HepG2 (cell line): ENCODE measurements around the gene PEBP1. TPM values are rescaled to one million over a fixed set of nuclear protein-coding genes. Genes with fewer than 3 reads are reported as not detected.

Experiments used
- ATAC-seq: fragments of 200-7000 bp; cut with Tn5 transposase; 3 replicates; pipeline ENCODE4 v1.9.1; 2020; ENCODE audit warnings: mild to moderate bottlenecking, moderate library complexity
- BruUV-seq: library from RNA; stranded (reverse); fragments of 400-500 nt; replicated peaks from 2 replicates; lab custom pipeline; 2021; lab: Mats Ljungman, UMichigan
- CTCF ChIA-PET: fragments of 300-600 bp; formaldehyde crosslinking; extraction: SDS; loops from one replicate; lab custom pipeline; 2021; ENCODE audit warnings: low total read pairs, inconsistent platforms, low intra/inter-chr PET ratio; lab: Yijun Ruan, JAX
- POLR2A ChIA-PET: fragments of 350-600 bp; sonication (Branson Sonifier 250); formaldehyde crosslinking; loops from one replicate; lab custom pipeline; 2020; ENCODE audit warnings: antibody characterized with exemption, inconsistent platforms; lab: Yijun Ruan, JAX
- DNase-seq: peaks from one replicate; pipeline ENCODE4 v3.0.0-alpha.2; 2015; ENCODE audit warnings: low spot score
- FAIRE-seq: peaks from 3 replicates; lab custom pipeline; 2011; peaks lifted over from hg19 to GRCh38; lab: Jason Lieb, UNC
- H2AFZ ChIP-seq: one replicate; pipeline ENCODE4 v1.6.1; 2011; ENCODE audit warnings: low read length, inconsistent platforms
- H3K27ac ChIP-seq: fragments of 300-600 bp; 3 replicates; pipeline ENCODE4 v1.8.0; 2011; ENCODE audit warnings: mixed run types, mild to moderate bottlenecking, mixed read lengths, low read length, inconsistent platforms; ENCODE audit not compliant: insufficient read depth; ENCODE audit errors: extremely low read length
- H3K27me3 ChIP-seq, 2 experiments: fragments of 200-600 bp in 1 of 2; 2 replicates in 1 of 2; 3 replicates in 1 of 2; pipeline versions ENCODE4 v1.6.0 to v1.8.0; 2011; ENCODE audit warnings: low read length in 2 of 2, mild to moderate bottlenecking in 2 of 2, moderate library complexity in 2 of 2, inconsistent platforms in 1 of 2; ENCODE audit not compliant: insufficient read depth in 2 of 2, control insufficient read depth in 1 of 2
- H3K36me3 ChIP-seq, 2 experiments: fragments of 200-600 bp in 1 of 2; replicated peaks in 1 of 2; 2 replicates in 1 of 2; 3 replicates in 1 of 2; pipeline versions ENCODE4 v1.5.1 to v1.8.0; 2011; ENCODE audit warnings: low read length in 2 of 2, inconsistent platforms in 1 of 2; ENCODE audit not compliant: insufficient read depth in 2 of 2, control insufficient read depth in 1 of 2
- H3K4me1 ChIP-seq: 2 replicates; pipeline ENCODE4 v1.5.1; 2012; ENCODE audit warnings: low read length, inconsistent platforms; ENCODE audit not compliant: insufficient read depth
- H3K4me2 ChIP-seq: 2 replicates; pipeline ENCODE4 v1.6.0; 2011; ENCODE audit warnings: low read depth, low read length, inconsistent platforms
- H3K4me3 ChIP-seq, 3 experiments: fragments of 200-600 bp in 1 of 3; sonication (generic), shearing (Covaris generic) in 1 of 3; replicated peaks in 1 of 3; 2 replicates each; pipeline ENCODE4 v1.5.1; 2011 to 2016; ENCODE audit warnings: low read length in 3 of 3, inconsistent platforms in 2 of 3, low read depth in 2 of 3, mild to moderate bottlenecking in 2 of 3, control low read depth in 1 of 3, mixed read lengths in 1 of 3; ENCODE audit not compliant: insufficient read depth in 1 of 3
- H3K79me2 ChIP-seq: one replicate; pipeline ENCODE4 v1.6.1; 2011; ENCODE audit warnings: low read length, inconsistent platforms; ENCODE audit not compliant: insufficient read depth
- H3K9ac ChIP-seq: 2 replicates; pipeline ENCODE4 v1.6.0; 2011; ENCODE audit warnings: mild to moderate bottlenecking, low read depth, low read length, inconsistent platforms; ENCODE audit not compliant: insufficient read depth
- H3K9me3 ChIP-seq: 2 replicates; pipeline ENCODE4 v1.5.1; 2012; ENCODE audit warnings: mild to moderate bottlenecking, low read length
- H4K20me1 ChIP-seq: 2 replicates; pipeline ENCODE4 v1.6.0; 2011; ENCODE audit warnings: inconsistent platforms, mild to moderate bottlenecking, low read length, moderate library complexity; ENCODE audit not compliant: insufficient read depth
- NFAT5 ChIP-seq: sonication (generic); formaldehyde crosslinking; IDR thresholded peaks from 2 replicates; pipeline ENCODE4 v1.4.0; 2020; ENCODE audit warnings: missing genetic modification reagents
- PAF1 ChIP-seq: IDR thresholded peaks from 2 replicates; pipeline ENCODE4 v1.6.1; 2016; ENCODE audit warnings: missing genetic modification reagents, missing compliant biosample characterization
- PLSCR1 ChIP-seq: sonication (generic); formaldehyde crosslinking; IDR thresholded peaks from 2 replicates; pipeline ENCODE4 v1.5.0; 2020; ENCODE audit warnings: missing genetic modification reagents, mild to moderate bottlenecking, borderline replicate concordance
- SMYD3 ChIP-seq: sonication (generic); formaldehyde crosslinking; IDR thresholded peaks from 2 replicates; pipeline ENCODE4 v1.8.1; 2023; ENCODE audit warnings: mild to moderate bottlenecking, missing genetic modification reagents
- ZBTB2 ChIP-seq: sonication (generic); formaldehyde crosslinking; IDR thresholded peaks from 2 replicates; pipeline ENCODE4 v1.8.0; 2022; ENCODE audit warnings: low read depth, missing genetic modification reagents
- in situ Hi-C: cut with HindIII; loops from 2 replicates; pipeline ENCODE4 v1.10.0; 2017; ENCODE audit warnings: low pct_unique_long_range_greater_than_20kb; ENCODE audit not compliant: extremely low pct_ligation_motif_present
- intact Hi-C: fragments of 100-400 bp; cut with micrococcal nuclease; formaldehyde crosslinking; loops from one replicate; pipeline ENCODE4 v1.10.0; 2022; ENCODE audit not compliant: unreplicated experiment
- polyA plus RNA-seq, 8 experiments: library from polyadenylated mRNA; depleted of rRNA in 3 of 8; stranded (reverse) in 7 of 8; unstranded in 1 of 8; fragments of >200 nt; fragmentation: Illumina TruSeq in 4 of 8; extraction: Trizol in 4 of 8; gene quantifications; 2 replicates each; pipeline versions ENCODE4 v1.2.1 to v1.2.3, GENCODE V29; 2011 to 2016; ENCODE audit warnings: low read depth in 4 of 8, missing spikeins in 1 of 8, mixed read lengths in 1 of 8; ENCODE audit not compliant: insufficient read depth in 1 of 8
- total RNA-seq, 5 experiments: library from RNA; depleted of rRNA; stranded (reverse); fragments of >200 nt; fragmentation: Illumina TruSeq; extraction: Trizol; gene quantifications; 2 replicates each; pipeline ENCODE4 v1.2.3, GENCODE V29; 2016; ENCODE audit warnings: low read depth in 1 of 5
- TF ChIP-seq, protein P1 (sequence below): sonication (generic); formaldehyde crosslinking; IDR thresholded peaks from 2 replicates; pipeline ENCODE4 v1.4.0; 2020; ENCODE audit warnings: mild to moderate bottlenecking, missing genetic modification reagents

PEBP1 gene
- total and polyA plus RNA-seq, 2 of the 13 experiments (the other 11 are each of a cell fraction or from before 2014, with no cell fraction given), result 538 to 1,505 TPM

GRCh38 chr12:118175823-118176447 is 40.0 kb downstream of the PEBP1 start (continued):
- TF ChIP-seq SMYD3, result no peak
- TF ChIP-seq PLSCR1 (CRISPR knock-in tag), result no peak

GRCh38 chr12:118183155-118183554 is 47.2 kb downstream of the PEBP1 start:
- H3K9ac ChIP-seq, result no peak overlapping the region
- no peak overlapping the region for H3K4me3 ChIP-seq
- H3K9me3 ChIP-seq, result no peaks in the 10 kb centered on the region
- H3K36me3 ChIP-seq, result peaks cover 0 to 10% of the 10 kb centered on the region in 2 experiments; a peak in 2 of 5 replicates
- peaks cover 6% of the 10 kb centered on the region; the same call in 1 of the 2 replicates for H3K4me1 ChIP-seq
- in situ Hi-C loops (loop anchor here (5.0 kb wide), 1 partner anchor 189 kb away; the partner anchor contains the start of gene TAOK3), intact Hi-C loops (loop anchor here (2.0 kb wide), 1 partner anchor 62 kb away; no protein-coding TSS in a partner anchor)
- BruUV-seq, result no TSS peak
- no peak for FAIRE-seq
- no peaks in the 10 kb centered on the region for H3K79me2 ChIP-seq
- no peak overlapping the region for H3K4me2 ChIP-seq
- no peak for DNase-seq
- no peak for ATAC-seq
- CTCF ChIA-PET, result interaction anchor here (1.9 to 2.0 kb wide), 2 partner anchors 193 to 195 kb away, joined by 6 to 17 read pairs; partner anchors contain the start of gene SUDS3
- H3K27ac ChIP-seq, result no peak overlapping the region
- no peaks in the 10 kb centered on the region for H3K27me3 ChIP-seq
- no peak overlapping the region for H2AFZ ChIP-seq
- POLR2A ChIA-PET, result interaction anchor here (1.0 kb wide), 1 partner anchor 193 kb away, joined by 3 read pairs; the partner anchor contains the start of gene SUDS3
- H4K20me1 ChIP-seq, result no peaks in the 10 kb centered on the region
- no peak for TF ChIP-seq ZBTB2 (CRISPR knock-in tag)
- no peak for TF ChIP-seq PAF1 (CRISPR knock-in tag)
- TF ChIP-seq, protein P1, sequence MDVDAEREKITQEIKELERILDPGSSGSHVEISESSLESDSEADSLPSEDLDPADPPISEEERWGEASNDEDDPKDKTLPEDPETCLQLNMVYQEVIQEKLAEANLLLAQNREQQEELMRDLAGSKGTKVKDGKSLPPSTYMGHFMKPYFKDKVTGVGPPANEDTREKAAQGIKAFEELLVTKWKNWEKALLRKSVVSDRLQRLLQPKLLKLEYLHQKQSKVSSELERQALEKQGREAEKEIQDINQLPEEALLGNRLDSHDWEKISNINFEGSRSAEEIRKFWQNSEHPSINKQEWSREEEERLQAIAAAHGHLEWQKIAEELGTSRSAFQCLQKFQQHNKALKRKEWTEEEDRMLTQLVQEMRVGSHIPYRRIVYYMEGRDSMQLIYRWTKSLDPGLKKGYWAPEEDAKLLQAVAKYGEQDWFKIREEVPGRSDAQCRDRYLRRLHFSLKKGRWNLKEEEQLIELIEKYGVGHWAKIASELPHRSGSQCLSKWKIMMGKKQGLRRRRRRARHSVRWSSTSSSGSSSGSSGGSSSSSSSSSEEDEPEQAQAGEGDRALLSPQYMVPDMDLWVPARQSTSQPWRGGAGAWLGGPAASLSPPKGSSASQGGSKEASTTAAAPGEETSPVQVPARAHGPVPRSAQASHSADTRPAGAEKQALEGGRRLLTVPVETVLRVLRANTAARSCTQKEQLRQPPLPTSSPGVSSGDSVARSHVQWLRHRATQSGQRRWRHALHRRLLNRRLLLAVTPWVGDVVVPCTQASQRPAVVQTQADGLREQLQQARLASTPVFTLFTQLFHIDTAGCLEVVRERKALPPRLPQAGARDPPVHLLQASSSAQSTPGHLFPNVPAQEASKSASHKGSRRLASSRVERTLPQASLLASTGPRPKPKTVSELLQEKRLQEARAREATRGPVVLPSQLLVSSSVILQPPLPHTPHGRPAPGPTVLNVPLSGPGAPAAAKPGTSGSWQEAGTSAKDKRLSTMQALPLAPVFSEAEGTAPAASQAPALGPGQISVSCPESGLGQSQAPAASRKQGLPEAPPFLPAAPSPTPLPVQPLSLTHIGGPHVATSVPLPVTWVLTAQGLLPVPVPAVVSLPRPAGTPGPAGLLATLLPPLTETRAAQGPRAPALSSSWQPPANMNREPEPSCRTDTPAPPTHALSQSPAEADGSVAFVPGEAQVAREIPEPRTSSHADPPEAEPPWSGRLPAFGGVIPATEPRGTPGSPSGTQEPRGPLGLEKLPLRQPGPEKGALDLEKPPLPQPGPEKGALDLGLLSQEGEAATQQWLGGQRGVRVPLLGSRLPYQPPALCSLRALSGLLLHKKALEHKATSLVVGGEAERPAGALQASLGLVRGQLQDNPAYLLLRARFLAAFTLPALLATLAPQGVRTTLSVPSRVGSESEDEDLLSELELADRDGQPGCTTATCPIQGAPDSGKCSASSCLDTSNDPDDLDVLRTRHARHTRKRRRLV (CRISPR knock-in tag), result no peak
- no peak for TF ChIP-seq NFAT5
